ENCODE results near the gene FXYD5.

Gene FXYD5

GRCh38 chr19:35120492-35120891, 34.0 kb upstream of the FXYD5 start:
- no peak for TF ChIP-seq REST (IDR thresholded peaks at IDR 0.05; ENCODE audit: insufficient replicate concordance, low read depth)
- no peak for TF ChIP-seq SPI1 (IDR thresholded peaks at IDR 0.05; ENCODE audit: borderline replicate concordance, low read depth)
- TF ChIP-seq POLR2AphosphoS5 (IDR thresholded peaks at IDR 0.05; ENCODE audit: low read depth) = no peak
- no peak for TF ChIP-seq GABPA (IDR thresholded peaks at IDR 0.05; ENCODE audit: low read depth)
- no peak for TF ChIP-seq CTCF (IDR thresholded peaks at IDR 0.05; ENCODE audit: insufficient read depth, low read length)
- Histone ChIP-seq H3K27ac (replicated peaks) (no peak overlapping the region), H3K4me3 (replicated peaks; ENCODE audit: insufficient read depth, low read length) (no peak overlapping the region), H3K27me3 (ENCODE audit: insufficient read depth, poor library complexity, severe bottlenecking) (no peaks in the 10 kb centered on the region)
- DNase-seq (ENCODE audit: low read depth in 1 of 2, low spot score in 1 of 2) = no peak

- DNase-seq (ENCODE audit: low read depth in 1 of 2, low spot score in 1 of 2) = no peak
- H3K27me3 ChIP-seq (ENCODE audit: insufficient read depth, poor library complexity, severe bottlenecking) = no peaks in the 10 kb centered on the region
- TF ChIP-seq SPI1 (IDR thresholded peaks at IDR 0.05; ENCODE audit: borderline replicate concordance, low read depth) (no peak), CTCF (IDR thresholded peaks at IDR 0.05; ENCODE audit: insufficient read depth, low read length) (no peak), REST (IDR thresholded peaks at IDR 0.05; ENCODE audit: insufficient replicate concordance, low read depth) (no peak), POLR2AphosphoS5 (IDR thresholded peaks at IDR 0.05; ENCODE audit: low read depth) (no peak), GABPA (IDR thresholded peaks at IDR 0.05; ENCODE audit: low read depth) (no peak)
- no peak overlapping the region for H3K4me3 ChIP-seq (replicated peaks; ENCODE audit: insufficient read depth, low read length)
- no peak overlapping the region for H3K27ac ChIP-seq (replicated peaks)
Observed at GRCh38 chr19:35120898-35121297, 33.6 kb upstream of the FXYD5 start.

GRCh38 chr19:35122687-35123551, 31.6 kb upstream of the FXYD5 start:
- no peak for DNase-seq (ENCODE audit: low read depth in 1 of 2, low spot score in 1 of 2)
- TF ChIP-seq POLR2AphosphoS5 (IDR thresholded peaks at IDR 0.05; ENCODE audit: low read depth) (no peak), REST (IDR thresholded peaks at IDR 0.05; ENCODE audit: insufficient replicate concordance, low read depth) (no peak), CTCF (IDR thresholded peaks at IDR 0.05; ENCODE audit: insufficient read depth, low read length) (no peak), GABPA (IDR thresholded peaks at IDR 0.05; ENCODE audit: low read depth) (no peak), SPI1 (IDR thresholded peaks at IDR 0.05; ENCODE audit: borderline replicate concordance, low read depth) (no peak)
- Histone ChIP-seq H3K27ac (replicated peaks) (no peak overlapping the region), H3K4me3 (replicated peaks; ENCODE audit: insufficient read depth, low read length) (no peak overlapping the region), H3K27me3 (ENCODE audit: insufficient read depth, poor library complexity, severe bottlenecking) (no peaks in the 10 kb centered on the region)
